ENCODE measurements around the gene NIPAL4.

NIPAL4 gene

DNA sequence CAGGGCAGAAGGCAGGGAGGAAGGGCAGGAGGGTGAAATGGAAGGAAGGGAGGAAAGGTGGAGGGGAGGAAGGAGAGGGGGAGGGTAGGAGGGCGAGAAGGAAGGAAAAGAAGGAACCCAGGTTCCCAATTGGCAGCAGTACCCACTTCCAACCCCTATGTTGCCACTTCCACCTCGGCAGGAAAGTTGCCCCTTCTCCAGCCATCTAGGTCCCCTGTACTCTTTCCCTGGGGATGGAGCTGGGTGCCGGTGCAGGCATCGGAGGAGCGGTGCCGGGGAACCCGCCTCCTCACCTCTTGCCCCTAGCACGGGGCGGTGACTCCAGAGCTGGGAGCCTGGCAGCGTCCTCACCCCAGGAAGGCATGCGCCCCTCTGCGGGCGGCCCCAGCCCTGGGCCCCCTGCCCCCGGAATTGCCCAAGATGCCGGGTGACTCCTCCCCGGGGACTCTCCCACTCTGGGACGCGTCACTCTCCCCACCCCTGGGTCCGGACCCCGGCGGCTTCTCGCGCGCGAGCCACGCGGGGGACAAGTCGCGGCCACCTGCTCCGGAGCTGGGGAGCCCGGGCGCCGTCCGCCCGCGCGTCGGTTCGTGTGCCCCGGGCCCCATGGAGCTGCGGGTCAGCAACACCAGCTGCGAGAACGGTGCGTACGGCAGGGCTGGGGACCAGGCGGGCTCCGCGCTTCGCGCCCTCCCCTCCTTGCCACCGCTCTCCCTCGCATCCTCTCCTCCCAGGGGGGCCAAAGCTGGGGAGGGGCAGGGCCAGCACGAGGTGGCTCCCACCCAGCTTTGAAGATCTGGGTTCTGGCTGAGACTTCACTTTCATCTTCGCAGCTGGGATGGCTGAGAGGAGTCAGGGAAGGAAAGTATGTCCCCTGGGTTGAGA is at the start of gene NIPAL4 (continued):
- TF ChIP-seq, protein P1, sequence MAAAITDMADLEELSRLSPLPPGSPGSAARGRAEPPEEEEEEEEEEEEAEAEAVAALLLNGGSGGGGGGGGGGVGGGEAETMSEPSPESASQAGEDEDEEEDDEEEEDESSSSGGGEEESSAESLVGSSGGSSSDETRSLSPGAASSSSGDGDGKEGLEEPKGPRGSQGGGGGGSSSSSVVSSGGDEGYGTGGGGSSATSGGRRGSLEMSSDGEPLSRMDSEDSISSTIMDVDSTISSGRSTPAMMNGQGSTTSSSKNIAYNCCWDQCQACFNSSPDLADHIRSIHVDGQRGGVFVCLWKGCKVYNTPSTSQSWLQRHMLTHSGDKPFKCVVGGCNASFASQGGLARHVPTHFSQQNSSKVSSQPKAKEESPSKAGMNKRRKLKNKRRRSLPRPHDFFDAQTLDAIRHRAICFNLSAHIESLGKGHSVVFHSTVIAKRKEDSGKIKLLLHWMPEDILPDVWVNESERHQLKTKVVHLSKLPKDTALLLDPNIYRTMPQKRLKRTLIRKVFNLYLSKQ (tag by site-specific recombination; IDR thresholded peaks at IDR 0.05; ENCODE audit: borderline replicate concordance) = no peak
- TF ChIP-seq ZIC2 (tag by site-specific recombination; IDR thresholded peaks at IDR 0.05) (peak; percentile 95), ZNF184 (tag by site-specific recombination; IDR thresholded peaks at IDR 0.05) (no peak), KLF10 (tag by site-specific recombination; IDR thresholded peaks at IDR 0.05) (no peak), ZNF157 (tag by site-specific recombination; IDR thresholded peaks at IDR 0.05) (no peak), ZNF664 (tag by site-specific recombination; IDR thresholded peaks at IDR 0.05) (no peak), SCRT2 (tag by site-specific recombination; IDR thresholded peaks at IDR 0.05) (peak; percentile 8; the same call in 1 of the 2 replicates), ZNF561 (tag by site-specific recombination; IDR thresholded peaks at IDR 0.05; ENCODE audit: borderline replicate concordance) (0 out of 2 replicates have a peak, but pooled peaks have one; percentile 38), ZNF621 (tag by site-specific recombination; IDR thresholded peaks at IDR 0.05) (no peak), ZNF785 (tag by site-specific recombination; IDR thresholded peaks at IDR 0.05) (no peak), ZNF837 (tag by site-specific recombination; IDR thresholded peaks at IDR 0.05) (no peak), ZNF341 (tag by site-specific recombination; IDR thresholded peaks at IDR 0.05; ENCODE audit: low read depth) (peak; percentile 23; the same call in 1 of the 2 replicates), ZNF654 (tag by site-specific recombination; IDR thresholded peaks at IDR 0.05; ENCODE audit: low read depth) (no peak), ZNF10 (tag by site-specific recombination; IDR thresholded peaks at IDR 0.05) (no peak), ZSCAN23 (tag by site-specific recombination; IDR thresholded peaks at IDR 0.05) (no peak), ZNF501 (tag by site-specific recombination; IDR thresholded peaks at IDR 0.05) (no peak), PRDM1 (tag by site-specific recombination; IDR thresholded peaks at IDR 0.05) (no peak), ZNF311 (tag by site-specific recombination; IDR thresholded peaks at IDR 0.05; ENCODE audit: borderline replicate concordance) (no peak), ZXDB (tag by site-specific recombination; IDR thresholded peaks at IDR 0.05) (no peak), ZNF132 (tag by site-specific recombination; IDR thresholded peaks at IDR 0.05; ENCODE audit: borderline replicate concordance) (no peak), ZNF274 (IDR thresholded peaks at IDR 0.05; ENCODE audit: low read length) (no peak), ZNF274 (tag by site-specific recombination; IDR thresholded peaks at IDR 0.05; ENCODE audit: borderline replicate concordance) (no peak), SP2 (tag by site-specific recombination; IDR thresholded peaks at IDR 0.05) (peak; percentile 39)
- TF ChIP-seq, protein P2, sequence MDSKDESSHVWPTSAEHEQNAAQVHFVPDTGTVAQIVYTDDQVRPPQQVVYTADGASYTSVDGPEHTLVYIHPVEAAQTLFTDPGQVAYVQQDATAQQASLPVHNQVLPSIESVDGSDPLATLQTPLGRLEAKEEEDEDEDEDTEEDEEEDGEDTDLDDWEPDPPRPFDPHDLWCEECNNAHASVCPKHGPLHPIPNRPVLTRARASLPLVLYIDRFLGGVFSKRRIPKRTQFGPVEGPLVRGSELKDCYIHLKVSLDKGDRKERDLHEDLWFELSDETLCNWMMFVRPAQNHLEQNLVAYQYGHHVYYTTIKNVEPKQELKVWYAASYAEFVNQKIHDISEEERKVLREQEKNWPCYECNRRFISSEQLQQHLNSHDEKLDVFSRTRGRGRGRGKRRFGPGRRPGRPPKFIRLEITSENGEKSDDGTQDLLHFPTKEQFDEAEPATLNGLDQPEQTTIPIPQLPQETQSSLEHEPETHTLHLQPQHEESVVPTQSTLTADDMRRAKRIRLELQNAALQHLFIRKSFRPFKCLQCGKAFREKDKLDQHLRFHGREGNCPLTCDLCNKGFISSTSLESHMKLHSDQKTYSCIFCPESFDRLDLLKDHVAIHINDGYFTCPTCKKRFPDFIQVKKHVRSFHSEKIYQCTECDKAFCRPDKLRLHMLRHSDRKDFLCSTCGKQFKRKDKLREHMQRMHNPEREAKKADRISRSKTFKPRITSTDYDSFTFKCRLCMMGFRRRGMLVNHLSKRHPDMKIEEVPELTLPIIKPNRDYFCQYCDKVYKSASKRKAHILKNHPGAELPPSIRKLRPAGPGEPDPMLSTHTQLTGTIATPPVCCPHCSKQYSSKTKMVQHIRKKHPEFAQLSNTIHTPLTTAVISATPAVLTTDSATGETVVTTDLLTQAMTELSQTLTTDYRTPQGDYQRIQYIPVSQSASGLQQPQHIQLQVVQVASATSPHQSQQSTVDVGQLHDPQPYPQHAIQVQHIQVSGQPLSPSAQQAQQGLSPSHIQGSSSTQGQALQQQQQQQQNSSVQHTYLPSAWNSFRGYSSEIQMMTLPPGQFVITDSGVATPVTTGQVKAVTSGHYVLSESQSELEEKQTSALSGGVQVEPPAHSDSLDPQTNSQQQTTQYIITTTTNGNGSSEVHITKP (tag by site-specific recombination; IDR thresholded peaks at IDR 0.05) = 0 out of 2 replicates have a peak, but pooled peaks have one; percentile 42
- TF ChIP-seq, protein P3, sequence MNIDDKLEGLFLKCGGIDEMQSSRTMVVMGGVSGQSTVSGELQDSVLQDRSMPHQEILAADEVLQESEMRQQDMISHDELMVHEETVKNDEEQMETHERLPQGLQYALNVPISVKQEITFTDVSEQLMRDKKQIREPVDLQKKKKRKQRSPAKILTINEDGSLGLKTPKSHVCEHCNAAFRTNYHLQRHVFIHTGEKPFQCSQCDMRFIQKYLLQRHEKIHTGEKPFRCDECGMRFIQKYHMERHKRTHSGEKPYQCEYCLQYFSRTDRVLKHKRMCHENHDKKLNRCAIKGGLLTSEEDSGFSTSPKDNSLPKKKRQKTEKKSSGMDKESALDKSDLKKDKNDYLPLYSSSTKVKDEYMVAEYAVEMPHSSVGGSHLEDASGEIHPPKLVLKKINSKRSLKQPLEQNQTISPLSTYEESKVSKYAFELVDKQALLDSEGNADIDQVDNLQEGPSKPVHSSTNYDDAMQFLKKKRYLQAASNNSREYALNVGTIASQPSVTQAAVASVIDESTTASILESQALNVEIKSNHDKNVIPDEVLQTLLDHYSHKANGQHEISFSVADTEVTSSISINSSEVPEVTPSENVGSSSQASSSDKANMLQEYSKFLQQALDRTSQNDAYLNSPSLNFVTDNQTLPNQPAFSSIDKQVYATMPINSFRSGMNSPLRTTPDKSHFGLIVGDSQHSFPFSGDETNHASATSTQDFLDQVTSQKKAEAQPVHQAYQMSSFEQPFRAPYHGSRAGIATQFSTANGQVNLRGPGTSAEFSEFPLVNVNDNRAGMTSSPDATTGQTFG (tag by site-specific recombination; IDR thresholded peaks at IDR 0.05; ENCODE audit: borderline replicate concordance) = no peak
- TF ChIP-seq, protein P4, sequence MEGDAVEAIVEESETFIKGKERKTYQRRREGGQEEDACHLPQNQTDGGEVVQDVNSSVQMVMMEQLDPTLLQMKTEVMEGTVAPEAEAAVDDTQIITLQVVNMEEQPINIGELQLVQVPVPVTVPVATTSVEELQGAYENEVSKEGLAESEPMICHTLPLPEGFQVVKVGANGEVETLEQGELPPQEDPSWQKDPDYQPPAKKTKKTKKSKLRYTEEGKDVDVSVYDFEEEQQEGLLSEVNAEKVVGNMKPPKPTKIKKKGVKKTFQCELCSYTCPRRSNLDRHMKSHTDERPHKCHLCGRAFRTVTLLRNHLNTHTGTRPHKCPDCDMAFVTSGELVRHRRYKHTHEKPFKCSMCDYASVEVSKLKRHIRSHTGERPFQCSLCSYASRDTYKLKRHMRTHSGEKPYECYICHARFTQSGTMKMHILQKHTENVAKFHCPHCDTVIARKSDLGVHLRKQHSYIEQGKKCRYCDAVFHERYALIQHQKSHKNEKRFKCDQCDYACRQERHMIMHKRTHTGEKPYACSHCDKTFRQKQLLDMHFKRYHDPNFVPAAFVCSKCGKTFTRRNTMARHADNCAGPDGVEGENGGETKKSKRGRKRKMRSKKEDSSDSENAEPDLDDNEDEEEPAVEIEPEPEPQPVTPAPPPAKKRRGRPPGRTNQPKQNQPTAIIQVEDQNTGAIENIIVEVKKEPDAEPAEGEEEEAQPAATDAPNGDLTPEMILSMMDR (tag by site-specific recombination; IDR thresholded peaks at IDR 0.05) = no peak
- TF ChIP-seq, protein P5, sequence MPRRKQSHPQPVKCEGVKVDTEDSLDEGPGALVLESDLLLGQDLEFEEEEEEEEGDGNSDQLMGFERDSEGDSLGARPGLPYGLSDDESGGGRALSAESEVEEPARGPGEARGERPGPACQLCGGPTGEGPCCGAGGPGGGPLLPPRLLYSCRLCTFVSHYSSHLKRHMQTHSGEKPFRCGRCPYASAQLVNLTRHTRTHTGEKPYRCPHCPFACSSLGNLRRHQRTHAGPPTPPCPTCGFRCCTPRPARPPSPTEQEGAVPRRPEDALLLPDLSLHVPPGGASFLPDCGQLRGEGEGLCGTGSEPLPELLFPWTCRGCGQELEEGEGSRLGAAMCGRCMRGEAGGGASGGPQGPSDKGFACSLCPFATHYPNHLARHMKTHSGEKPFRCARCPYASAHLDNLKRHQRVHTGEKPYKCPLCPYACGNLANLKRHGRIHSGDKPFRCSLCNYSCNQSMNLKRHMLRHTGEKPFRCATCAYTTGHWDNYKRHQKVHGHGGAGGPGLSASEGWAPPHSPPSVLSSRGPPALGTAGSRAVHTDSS (tag by site-specific recombination; IDR thresholded peaks at IDR 0.05) = no peak
